HG03095 (cell line): Measurements from ENCODE around the gene FREM2.

ENCODE experiments used
- ATAC-seq: cut with Tn5 transposase; IDR thresholded peaks from one replicate; pipeline ENCODE4 v1.9.1; 2021; ENCODE audit warnings: moderate library complexity; ENCODE audit not compliant: unreplicated experiment

Gene FREM2

DNA sequence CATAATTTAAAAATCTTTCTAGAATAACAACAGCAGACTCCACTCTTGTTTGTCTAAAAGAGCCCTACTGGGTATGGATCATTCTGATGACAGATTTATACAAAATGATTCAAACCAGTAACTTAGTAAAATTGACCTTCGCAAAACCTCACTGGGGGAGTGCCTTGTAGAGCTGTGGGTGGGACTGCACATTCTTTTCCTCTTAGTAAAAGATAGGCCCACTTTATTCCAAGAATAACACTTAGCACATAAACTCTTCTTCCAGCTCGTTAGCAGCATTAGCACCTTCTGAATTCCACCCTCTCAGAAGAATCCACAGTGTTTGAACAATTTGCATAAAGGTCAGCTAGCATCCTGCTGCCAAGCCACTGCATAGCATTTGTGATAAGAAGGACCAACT lies 196.9 kb downstream of the FREM2 start:
- ATAC-seq, result no peak

DNA sequence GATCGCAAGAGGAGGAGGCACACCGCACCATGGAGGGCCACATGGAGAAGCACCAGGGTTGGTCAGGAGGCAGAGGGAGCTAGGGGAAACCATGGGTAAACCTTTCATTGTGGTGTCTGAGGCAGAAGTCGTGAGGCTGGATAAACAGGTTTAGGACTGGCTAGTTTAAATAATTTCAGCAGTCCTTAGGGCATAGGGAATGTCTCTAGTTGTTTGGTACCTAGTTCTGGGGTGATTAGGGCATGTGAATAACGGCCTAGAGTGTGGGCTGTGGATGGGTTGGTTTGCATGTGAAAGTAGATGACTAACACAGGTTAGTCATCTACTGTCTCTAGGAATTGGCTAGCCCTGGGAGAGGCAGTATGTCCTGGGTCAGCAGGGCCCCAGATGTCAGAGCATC lies 201.4 kb downstream of the FREM2 start:
- ATAC-seq, result no peak

- no peak for ATAC-seq
Measured at GRCh38 chr13:38895075-38895474, 208.2 kb downstream of the FREM2 start.

DNA sequence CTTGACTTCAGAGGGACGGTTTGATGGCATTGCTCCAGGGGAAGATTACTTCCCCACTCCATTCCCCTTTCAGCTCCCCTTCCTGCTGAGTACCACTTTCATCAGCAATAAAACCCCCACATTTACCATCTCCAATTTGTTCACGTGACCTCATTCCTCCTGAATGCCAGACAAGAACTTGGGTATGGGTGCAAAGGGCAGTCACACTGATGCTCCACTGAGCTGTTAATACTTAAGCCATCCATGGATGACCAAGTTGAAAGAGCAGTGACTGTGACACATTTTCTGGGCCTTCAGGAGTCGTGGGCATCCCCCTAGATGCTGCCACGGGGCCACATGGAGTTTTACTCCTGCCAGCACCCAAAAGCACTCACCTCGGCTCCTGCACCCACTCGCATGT lies 210.6 kb downstream of the FREM2 start:
- no peak for ATAC-seq

GRCh38 chr13:38898481-38898880 lies 211.6 kb downstream of the FREM2 start:
- ATAC-seq, result no peak

DNA sequence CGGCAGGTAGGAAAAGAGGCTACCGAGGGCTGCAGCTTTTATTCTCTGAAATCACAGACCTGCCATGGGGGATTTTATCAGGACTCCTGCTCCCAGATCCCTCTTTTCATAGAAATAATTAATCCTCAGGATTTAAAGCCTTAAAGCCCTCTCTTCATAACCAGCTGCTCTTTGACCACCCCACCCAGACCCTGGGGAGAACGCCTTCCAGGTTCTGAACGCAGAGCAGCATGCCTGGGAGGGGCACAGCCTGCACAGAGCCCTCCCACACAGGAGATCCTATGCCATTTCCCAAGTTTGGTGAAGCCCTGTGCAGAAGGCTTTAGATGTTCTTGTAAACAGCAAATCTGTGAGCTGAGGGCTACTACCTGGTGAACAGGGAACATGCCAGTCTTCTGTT lies 212.7 kb downstream of the FREM2 start:
- ATAC-seq, result no peak

- ATAC-seq, result no peak
Measured at GRCh38 chr13:38900188-38900587, 213.3 kb downstream of the FREM2 start.

- ATAC-seq, result no peak
Measured at GRCh38 chr13:38902551-38902950, 215.7 kb downstream of the FREM2 start.

- no peak for ATAC-seq
Measured at GRCh38 chr13:38905081-38905480, 218.2 kb downstream of the FREM2 start.

DNA sequence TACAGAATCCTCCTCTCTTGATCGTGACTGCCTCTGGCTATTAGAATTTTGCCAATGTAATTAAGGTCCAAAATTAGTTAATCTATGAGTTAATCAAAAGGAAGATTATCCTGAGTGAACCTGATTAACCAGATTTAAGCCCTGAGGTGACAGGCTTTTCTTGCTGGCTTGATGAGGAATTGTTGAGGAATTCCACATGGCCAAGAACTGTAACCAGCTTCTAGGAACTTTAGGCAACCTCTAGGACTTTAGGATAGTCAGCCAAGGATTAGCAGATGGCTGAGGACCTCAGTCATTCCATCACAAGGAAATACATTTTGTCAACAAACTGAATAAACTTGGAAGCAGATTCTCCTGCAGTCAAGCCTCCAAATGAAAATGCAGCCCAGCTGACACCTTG lies 219.0 kb downstream of the FREM2 start:
- no peak for ATAC-seq

- ATAC-seq, result no peak
Measured at GRCh38 chr13:38908574-38908973, 221.7 kb downstream of the FREM2 start.

GRCh38 chr13:38914070-38914469 lies 227.2 kb downstream of the FREM2 start:
- ATAC-seq, result no peak

- ATAC-seq, result no peak
Measured at GRCh38 chr13:38921081-38921480, 234.2 kb downstream of the FREM2 start.

DNA sequence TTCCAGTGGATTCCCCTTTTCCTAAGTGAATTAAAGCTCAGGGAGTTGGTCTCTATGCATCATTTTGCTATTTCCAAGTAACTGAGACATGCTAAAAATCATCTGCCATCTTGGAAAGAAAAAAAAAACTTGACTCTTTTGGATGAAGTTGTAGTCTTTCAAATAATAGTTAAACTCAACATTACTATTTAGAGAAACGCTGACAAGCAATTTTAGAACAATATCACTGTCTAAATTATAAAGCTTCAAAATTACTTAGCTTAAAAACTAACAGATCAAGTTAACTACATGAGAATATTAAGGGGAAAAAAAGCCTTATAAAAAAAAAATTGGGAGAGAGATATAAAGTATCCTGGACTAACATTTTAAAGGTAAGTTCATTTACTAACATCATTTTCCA lies 235.3 kb downstream of the FREM2 start:
- no peak for ATAC-seq

DNA sequence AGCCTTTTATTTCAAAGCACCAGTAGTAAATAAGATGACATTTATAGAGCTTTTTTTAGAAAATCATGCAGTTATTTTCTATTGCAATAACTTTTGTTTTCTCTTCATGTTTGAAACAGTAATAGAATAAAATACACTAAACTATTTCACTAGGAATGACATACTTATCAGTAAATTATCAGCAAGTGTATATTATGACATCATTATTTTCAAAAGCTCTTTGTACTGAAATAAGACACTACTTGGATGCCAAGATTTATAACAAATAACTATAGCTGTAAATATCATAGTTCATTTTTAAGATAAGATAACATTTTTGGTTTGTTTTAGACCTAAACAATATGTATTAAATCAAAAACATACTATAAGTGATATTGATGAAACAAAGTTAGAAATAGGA lies 246.9 kb downstream of the FREM2 start:
- ATAC-seq, result no peak
